CD14-positive monocyte (primary cell): ENCODE measurements around the gene NFIC. TPM values are rescaled to one million over a fixed set of nuclear protein-coding genes. Genes with fewer than 3 reads are reported as not detected.

Experiments
- DNase-seq, 3 donors: peaks; one replicate each; pipeline ENCODE4 v3.0.0-alpha.2; 2011 to 2022
- H2AFZ ChIP-seq: 2 replicates; pipeline ENCODE4 v1.6.0; 2012; ENCODE audit warnings: mild to moderate bottlenecking, low read depth, low read length, inconsistent platforms; ENCODE audit not compliant: insufficient read depth, poor library complexity, severe bottlenecking
- H3K27ac ChIP-seq, 2 donors: 1 replicate in 1 of 2; 2 replicates in 1 of 2; pipeline ENCODE4 v1.5.1; 2012 to 2013; ENCODE audit warnings: low read length in 2 of 2, control low read depth in 1 of 2, inconsistent platforms in 1 of 2, low read depth in 1 of 2, mild to moderate bottlenecking in 1 of 2
- H3K27me3 ChIP-seq, 2 donors: one replicate each; pipeline versions ENCODE4 v1.6.0 to v1.6.1; 2011 to 2013; ENCODE audit warnings: low read length in 2 of 2; ENCODE audit not compliant: control insufficient read depth in 2 of 2, insufficient read depth in 2 of 2
- H3K36me3 ChIP-seq, 2 donors: replicated peaks in 1 of 2; 1 replicate in 1 of 2; 2 replicates in 1 of 2; pipeline versions ENCODE4 v1.5.1 to v1.6.1; 2012 to 2013; ENCODE audit warnings: low read length in 2 of 2, control low read depth in 1 of 2, inconsistent platforms in 1 of 2, mild to moderate bottlenecking in 1 of 2; ENCODE audit not compliant: insufficient read depth in 2 of 2, control insufficient read depth in 1 of 2
- H3K4me1 ChIP-seq, 2 donors: 1 replicate in 1 of 2; 2 replicates in 1 of 2; pipeline versions ENCODE4 v1.5.1 to v1.6.1; 2012 to 2013; ENCODE audit warnings: low read length in 2 of 2, control low read depth in 1 of 2, inconsistent platforms in 1 of 2, mild to moderate bottlenecking in 1 of 2, moderate library complexity in 1 of 2; ENCODE audit not compliant: insufficient read depth in 2 of 2, control insufficient read depth in 1 of 2
- H3K4me2 ChIP-seq: replicated peaks from 2 replicates; pipeline ENCODE3; 2012; ENCODE audit warnings: low read length, moderate library complexity, mild to moderate bottlenecking; ENCODE audit not compliant: poor library complexity, severe bottlenecking; ENCODE audit errors: extremely low read depth
- H3K4me3 ChIP-seq, 3 experiments: fragments of 200-600 bp in 1 of 3; sonication (generic) in 1 of 3; replicated peaks in 1 of 3; 1 replicate in 2 of 3; 2 replicates in 1 of 3; pipeline ENCODE4 v1.5.1; 2011 to 2013; ENCODE audit warnings: low read length in 3 of 3, mild to moderate bottlenecking in 3 of 3, control low read depth in 2 of 3, low read depth in 2 of 3, inconsistent platforms in 1 of 3, moderate library complexity in 1 of 3
- H3K79me2 ChIP-seq: 2 replicates; pipeline ENCODE4 v1.6.0; 2012; ENCODE audit warnings: mild to moderate bottlenecking, control low read depth, inconsistent platforms, low read length, moderate library complexity; ENCODE audit not compliant: insufficient read depth
- H3K9ac ChIP-seq: 2 replicates; pipeline ENCODE4 v1.6.0; 2017; ENCODE audit warnings: low read length, mild to moderate bottlenecking; ENCODE audit not compliant: insufficient read depth, poor library complexity, severe bottlenecking
- H3K9me3 ChIP-seq, 2 donors: replicated peaks in 1 of 2; 1 replicate in 1 of 2; 2 replicates in 1 of 2; pipeline versions ENCODE4 v1.5.1 to v1.6.1; 2012 to 2013; ENCODE audit warnings: low read length in 2 of 2, control low read depth in 1 of 2; ENCODE audit not compliant: control insufficient read depth in 1 of 2, insufficient read depth in 1 of 2
- H4K20me1 ChIP-seq: 2 replicates; pipeline ENCODE4 v1.6.0; 2012; ENCODE audit warnings: mild to moderate bottlenecking, low read length, control low read depth, moderate library complexity; ENCODE audit not compliant: insufficient read depth
- H3K27ac Mint-ChIP-seq, 7 donors: one replicate each; pipeline ENCODE4 v1.8.0; 2020; ENCODE audit warnings: mild to moderate bottlenecking in 7 of 7, mixed read lengths in 7 of 7, moderate library complexity in 6 of 7, inconsistent platforms in 2 of 7
- H3K27me3 Mint-ChIP-seq, 3 donors: one replicate each; pipeline ENCODE4 v1.8.0; 2021 to 2022; ENCODE audit warnings: low read depth in 3 of 3, mild to moderate bottlenecking in 3 of 3, mixed read lengths in 3 of 3, moderate library complexity in 3 of 3, inconsistent platforms in 1 of 3
- H3K36me3 Mint-ChIP-seq, 2 donors: one replicate each; pipeline ENCODE4 v1.8.0; 2020; ENCODE audit warnings: mixed read lengths in 2 of 2, inconsistent platforms in 1 of 2, mild to moderate bottlenecking in 1 of 2
- H3K4me1 Mint-ChIP-seq: one replicate; pipeline ENCODE4 v1.8.0; 2020; ENCODE audit warnings: mild to moderate bottlenecking, mixed read lengths
- H3K4me3 Mint-ChIP-seq, 2 donors: one replicate each; pipeline ENCODE4 v1.8.0; 2020; ENCODE audit warnings: mild to moderate bottlenecking in 2 of 2, mixed read lengths in 2 of 2, moderate library complexity in 1 of 2
- H3K9me3 Mint-ChIP-seq, 7 donors: one replicate each; pipeline ENCODE4 v1.8.0; 2020 to 2022; ENCODE audit warnings: mixed read lengths in 7 of 7, mild to moderate bottlenecking in 6 of 7, moderate library complexity in 6 of 7, inconsistent platforms in 2 of 7
- CTCF ChIP-seq: fragments of 200-600 bp; IDR thresholded peaks from one replicate; pipeline ENCODE4 v1.8.0; 2022; ENCODE audit warnings: antibody characterized with exemption, mild to moderate bottlenecking
- WGBS: methylation state at CpG from one replicate; pipeline ENCODE4 v1.1.5; 2013; ENCODE audit warnings: missing lambda C conversion rate; ENCODE audit not compliant: insufficient coverage; 5-methylcytosine and 5-hydroxymethylcytosine counted together
- intact Hi-C, 2 donors: fragments of 100-400 bp; cut with micrococcal nuclease; formaldehyde crosslinking; loops; one replicate each; pipeline versions ENCODE4 v1.15.0 to v1.15.1; 2023
- polyA plus RNA-seq, 3 donors: library from polyadenylated mRNA; depleted of rRNA in 1 of 3; unstranded in 2 of 3; stranded (reverse) in 1 of 3; fragments of 300-500 nt in 2 of 3; fragments of >200 nt in 1 of 3; fragmentation: Illumina TruSeq in 2 of 3; gene quantifications; 1 replicate in 2 of 3; 2 replicates in 1 of 3; pipeline ENCODE4 v1.2.3, GENCODE V29; 2012 to 2021

The NFIC gene
- polyA plus RNA-seq, 3 donors, result 7.0 to 13.8 (median 11.5) TPM

DNA sequence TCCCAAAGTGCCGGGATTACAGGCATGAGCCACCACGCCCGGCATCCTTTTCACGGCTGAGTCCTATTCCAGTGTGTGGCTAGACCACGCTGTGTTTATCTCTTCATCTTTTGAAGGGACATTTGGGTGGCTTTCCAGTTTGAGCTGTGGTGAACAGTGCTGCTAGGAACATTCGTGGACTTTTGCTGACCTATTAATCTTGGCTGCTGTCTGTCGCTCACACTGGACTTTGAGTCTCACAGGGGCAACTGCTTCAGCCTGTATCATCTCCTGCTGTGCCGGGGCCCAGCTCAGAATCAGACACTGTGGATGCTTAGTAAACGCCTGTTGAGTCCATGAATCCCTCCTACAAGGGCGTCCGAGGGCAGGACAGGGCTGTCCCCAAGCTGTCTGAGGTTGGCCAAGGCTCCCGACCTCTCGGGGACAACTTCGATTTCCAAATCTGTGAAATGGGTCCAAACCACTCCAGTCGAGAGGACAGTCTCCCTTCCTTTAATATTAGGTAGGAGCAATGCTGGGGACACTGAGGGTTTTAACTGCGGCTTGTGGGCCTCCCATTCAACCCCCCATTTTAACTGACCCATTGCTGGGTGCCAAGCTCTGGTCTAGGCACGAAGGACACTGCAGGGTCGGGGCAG is 65.5 kb downstream of the NFIC start:
- intact Hi-C loops, result loop anchor here in 1 of 2 donors (10.0 kb wide), 1 partner anchor 73 kb away; the partner anchor contains the start of genes DOHH and FZR1
- H3K9ac ChIP-seq, result no peak overlapping the region
- DNase-seq, result no peak

DNA sequence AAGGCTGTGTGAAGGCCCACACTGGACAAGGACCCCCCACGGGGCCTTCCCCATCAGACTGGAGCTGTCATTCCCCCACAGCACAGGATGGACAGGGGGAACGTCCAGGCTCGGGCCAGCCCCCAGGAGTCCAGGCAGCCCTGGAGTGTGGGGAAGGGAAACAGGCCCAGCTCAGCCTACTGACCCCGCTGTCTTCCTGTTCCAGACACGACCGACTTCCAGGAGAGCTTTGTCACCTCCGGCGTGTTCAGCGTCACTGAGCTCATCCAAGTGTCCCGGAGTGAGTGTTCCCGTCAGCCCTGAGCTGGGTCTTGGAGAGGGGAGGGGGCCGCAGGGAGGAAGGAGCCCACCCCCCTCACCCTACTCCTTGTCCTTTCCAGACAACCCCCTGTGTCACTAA is 66.9 kb downstream of the NFIC start:
- Mint-ChIP-seq H3K36me3 (peaks cover 28 to 54% of the 10 kb centered on the region in 2 donors), H3K9me3 (peaks cover 4 to 10% (median 7%) of the 10 kb centered on the region in 7 donors), H3K4me1 (peaks cover 29% of the 10 kb centered on the region), H3K27me3 (no peaks in the 10 kb centered on the region), H3K4me3 (no peak overlapping the region), H3K27ac (no peak overlapping the region)
- intact Hi-C loops, result loop anchor here in 1 of 2 donors (10.0 kb wide), 1 partner anchor 71 kb away; the partner anchor contains the start of genes DOHH and FZR1
- peaks cover 23% of the 10 kb centered on the region for H3K79me2 ChIP-seq
- no peak for TF ChIP-seq CTCF
- peaks cover 28 to 34% of the 10 kb centered on the region in 2 donors for H3K4me1 ChIP-seq
- peaks cover 0 to 7% of the 10 kb centered on the region in 2 donors for H3K9me3 ChIP-seq
- 100% methylated on average over 1 of the region's 12 CpGs for WGBS
- H3K27me3 ChIP-seq, result no peaks in the 10 kb centered on the region
- no peak overlapping the region for H2AFZ ChIP-seq
- H3K36me3 ChIP-seq, result peaks cover 23 to 43% of the 10 kb centered on the region in 2 donors
- H3K4me2 ChIP-seq, result no peak overlapping the region
- H3K27ac ChIP-seq, result no peak overlapping the region
- no peak overlapping the region for H3K4me3 ChIP-seq
- peaks cover 42% of the 10 kb centered on the region for H4K20me1 ChIP-seq
- no peak for DNase-seq
- H3K9ac ChIP-seq, result no peak overlapping the region

More for the DNA sequence above, 65.5 kb downstream of the NFIC start:
- TF ChIP-seq CTCF, result no peak
- H3K9me3 ChIP-seq, result peaks cover 0 to 7% of the 10 kb centered on the region in 2 donors
- H4K20me1 ChIP-seq, result peaks cover 49% of the 10 kb centered on the region
- H3K79me2 ChIP-seq, result peaks cover 22% of the 10 kb centered on the region
- peaks cover 26 to 49% of the 10 kb centered on the region in 2 donors for H3K36me3 Mint-ChIP-seq
- H3K27ac ChIP-seq, result no peak overlapping the region
- H2AFZ ChIP-seq, result no peak overlapping the region
- peak overlapping the region in 2 of 7 donors; percentile 43 to 50 for H3K27ac Mint-ChIP-seq
- H3K36me3 ChIP-seq, result peaks cover 21 to 34% of the 10 kb centered on the region in 2 donors
- H3K27me3 Mint-ChIP-seq, result no peaks in the 10 kb centered on the region
- peaks cover 4 to 11% (median 9%) of the 10 kb centered on the region in 7 donors for H3K9me3 Mint-ChIP-seq
- H3K4me2 ChIP-seq, result no peak overlapping the region
- no peak overlapping the region for H3K4me3 ChIP-seq
- peaks cover 42% of the 10 kb centered on the region for H3K4me1 Mint-ChIP-seq
- no peaks in the 10 kb centered on the region for H3K27me3 ChIP-seq
- no peak overlapping the region for H3K4me3 Mint-ChIP-seq
- H3K4me1 ChIP-seq, result peaks cover 32 to 39% of the 10 kb centered on the region in 2 donors
- 100% methylated on average over 7 of the region's 18 CpGs for WGBS
